IMR-90 (cell line): ENCODE data around the gene MYBPH. TPM values are rescaled to one million over a fixed set of nuclear protein-coding genes. Genes with fewer than 3 reads are reported as not detected.
A peak's percentile ranks its signal among the peaks of the same experiment; 100 is the strongest.

Source experiments
- ATAC-seq: fragments of 200-7000 bp; cut with Tn5 transposase; 2 replicates; pipeline ENCODE4 v1.9.1; 2020; ENCODE audit warnings: low read depth, mild to moderate bottlenecking, moderate library complexity
- BruUV-seq: library from RNA; stranded (reverse); fragments of 400-500 nt; replicated peaks from 2 replicates; lab custom pipeline; 2021; lab: Mats Ljungman, UMichigan
- CTCF ChIA-PET: fragments of 300-600 bp; formaldehyde crosslinking; extraction: SDS; loops from one replicate; lab custom pipeline; 2021; ENCODE audit warnings: antibody characterized with exemption; lab: Yijun Ruan, JAX
- POLR2A ChIA-PET: fragments of 300-600 bp; sonication (Branson Sonifier 250); formaldehyde crosslinking; loops from one replicate; lab custom pipeline; 2022; ENCODE audit warnings: antibody characterized with exemption; ENCODE audit not compliant: unreplicated experiment; lab: Charles Lee
- DNase-seq: peaks from one replicate; pipeline ENCODE4 v3.0.0; 2013
- H2AFZ ChIP-seq: replicated peaks from 2 replicates; pipeline ENCODE3; 2013; ENCODE audit warnings: low read length, mild to moderate bottlenecking; ENCODE audit not compliant: poor library complexity
- H2AK5ac ChIP-seq: 2 replicates; pipeline ENCODE4 v1.6.1; 2013; ENCODE audit warnings: low read depth, low read length, inconsistent platforms
- H2AK9ac ChIP-seq: replicated peaks from 2 replicates; pipeline ENCODE3; 2013; ENCODE audit warnings: mild to moderate bottlenecking, low read depth, low read length, moderate library complexity; ENCODE audit not compliant: poor library complexity
- H2BK120ac ChIP-seq: 2 replicates; pipeline ENCODE4 v1.6.1; 2013; ENCODE audit warnings: low read depth, low read length, inconsistent platforms
- H2BK15ac ChIP-seq: 3 replicates; pipeline ENCODE4 v1.6.1; 2013; ENCODE audit warnings: low read depth, low read length, inconsistent platforms
- H2BK20ac ChIP-seq: 2 replicates; pipeline ENCODE4 v1.6.1; 2013; ENCODE audit warnings: low read depth, mild to moderate bottlenecking, inconsistent platforms, low read length, moderate library complexity
- H2BK5ac ChIP-seq: 2 replicates; pipeline ENCODE4 v1.6.1; 2013; ENCODE audit warnings: mild to moderate bottlenecking, low read depth, low read length, inconsistent platforms; ENCODE audit not compliant: poor library complexity, severe bottlenecking
- H3K14ac ChIP-seq: replicated peaks from 2 replicates; pipeline ENCODE4 v1.6.1; 2013; ENCODE audit warnings: low read depth, low read length, inconsistent platforms
- H3K18ac ChIP-seq: 2 replicates; pipeline ENCODE4 v1.6.1; 2013; ENCODE audit warnings: low read depth, low read length, control low read depth
- H3K23ac ChIP-seq: 2 replicates; pipeline ENCODE4 v1.6.1; 2013; ENCODE audit warnings: low read depth, low read length, inconsistent platforms
- H3K27ac ChIP-seq: 2 replicates; pipeline ENCODE4 v1.5.1; 2013; ENCODE audit warnings: mild to moderate bottlenecking, control low read depth, low read length; ENCODE audit not compliant: insufficient read depth
- H3K27me3 ChIP-seq: 2 replicates; pipeline ENCODE4 v1.6.1; 2013; ENCODE audit warnings: low read length; ENCODE audit not compliant: control insufficient read depth, insufficient read depth
- H3K36me3 ChIP-seq: 2 replicates; pipeline ENCODE4 v1.6.1; 2013; ENCODE audit warnings: low read length, mixed read lengths; ENCODE audit not compliant: control insufficient read depth, insufficient read depth
- H3K4ac ChIP-seq: 2 replicates; pipeline ENCODE4 v1.6.1; 2013; ENCODE audit warnings: low read depth, low read length, inconsistent platforms
- H3K4me1 ChIP-seq: 2 replicates; pipeline ENCODE4 v1.6.1; 2013; ENCODE audit warnings: low read length, mixed read lengths; ENCODE audit not compliant: control insufficient read depth, insufficient read depth
- H3K4me2 ChIP-seq: 2 replicates; pipeline ENCODE4 v1.6.1; 2013; ENCODE audit warnings: low read depth, mild to moderate bottlenecking, control low read depth, low read length, moderate library complexity
- H3K4me3 ChIP-seq: 2 replicates; pipeline ENCODE4 v1.5.1; 2013; ENCODE audit warnings: low read depth, mild to moderate bottlenecking, control low read depth, low read length, moderate library complexity; ENCODE audit not compliant: insufficient read depth
- H3K56ac ChIP-seq: 2 replicates; pipeline ENCODE4 v1.6.1; 2013; ENCODE audit warnings: low read length, inconsistent platforms; ENCODE audit not compliant: insufficient read depth; ENCODE audit errors: extremely low read depth
- H3K79me1 ChIP-seq, 2 experiments: 2 replicates each; pipeline ENCODE4 v1.6.1; 2013; ENCODE audit warnings: low read length in 2 of 2, inconsistent platforms in 1 of 2, low read depth in 1 of 2
- H3K9ac ChIP-seq: 2 replicates; pipeline ENCODE4 v1.6.1; 2013; ENCODE audit warnings: low read depth, low read length, control low read depth
- H3K9me1 ChIP-seq: 2 replicates; pipeline ENCODE4 v1.6.1; 2013; ENCODE audit warnings: low read length, inconsistent platforms; ENCODE audit not compliant: insufficient read depth
- H3K9me3 ChIP-seq: 2 replicates; pipeline ENCODE4 v1.6.1; 2013; ENCODE audit warnings: low read length; ENCODE audit not compliant: control insufficient read depth, insufficient read depth
- H4K20me1 ChIP-seq: 2 replicates; pipeline ENCODE4 v1.6.1; 2013; ENCODE audit warnings: low read length, inconsistent platforms; ENCODE audit not compliant: insufficient read depth
- H4K5ac ChIP-seq: 2 replicates; pipeline ENCODE4 v1.6.1; 2013; ENCODE audit warnings: mild to moderate bottlenecking, low read depth, low read length, control low read depth
- H4K8ac ChIP-seq, 2 experiments: 2 replicates each; pipeline ENCODE4 v1.6.1; 2013; ENCODE audit warnings: low read depth in 2 of 2, low read length in 2 of 2, control low read depth in 1 of 2, inconsistent platforms in 1 of 2
- H4K91ac ChIP-seq: 2 replicates; pipeline ENCODE4 v1.6.1; 2013; ENCODE audit warnings: low read depth, low read length, inconsistent platforms; ENCODE audit not compliant: insufficient read depth
- BHLHE40 ChIP-seq: fragments of 150-350 bp; IDR thresholded peaks from 2 replicates; pipeline ENCODE4 v1.6.1; 2016; ENCODE audit warnings: mild to moderate bottlenecking, low read depth, low read length
- CTCF ChIP-seq: conservative IDR thresholded peaks from 2 replicates; pipeline ENCODE4 v1.5.1; 2012; ENCODE audit warnings: mild to moderate bottlenecking, low read depth, low read length, improper control_type of control experiment
- NFE2L2 ChIP-seq: fragments of 150-350 bp; IDR thresholded peaks from 2 replicates; pipeline ENCODE4 v1.6.1; 2016; ENCODE audit warnings: low read depth, mild to moderate bottlenecking, low read length
- POLR2A ChIP-seq: IDR thresholded peaks from 2 replicates; pipeline ENCODE4 v1.6.1; 2012; ENCODE audit warnings: mild to moderate bottlenecking, low read depth, low read length
- RAD21 ChIP-seq: IDR thresholded peaks from 2 replicates; pipeline ENCODE4 v1.6.1; 2012; ENCODE audit warnings: low read length, improper control_type of control experiment
- WGBS, 2 experiments: methylation state at CpG; one replicate each; pipeline versions ENCODE4 v1.1.5 to v1.1.7; 2013; ENCODE audit warnings: missing lambda C conversion rate in 2 of 2; ENCODE audit not compliant: insufficient read length in 1 of 2; ENCODE audit errors: extremely low coverage in 2 of 2; 5-methylcytosine and 5-hydroxymethylcytosine counted together
- dilution Hi-C: fragments of 300-500 bp; cut with HindIII; formaldehyde crosslinking; loops from one replicate; pipeline ENCODE4 v1.14.3; 2018; ENCODE audit warnings: low sequenced_read_pairs; ENCODE audit not compliant: unreplicated experiment
- in situ Hi-C: fragments of 300-500 bp; cut with MboI; formaldehyde crosslinking; loops from 3 replicates; pipeline ENCODE4 v1.14.3; 2019; ENCODE audit warnings: low sequenced_read_pairs, inconsistent platforms, mixed read lengths
- intact Hi-C: fragments of 100-400 bp; cut with micrococcal nuclease; formaldehyde crosslinking; loops from 2 replicates; pipeline ENCODE4 v1.10.0; 2022
- polyA plus RNA-seq, 3 experiments: library from polyadenylated mRNA; depleted of rRNA; stranded (reverse); fragments of >200 nt; gene quantifications; 2 replicates each; pipeline ENCODE4 v1.2.3, GENCODE V29; 2012; ENCODE audit warnings: low replicate concordance in 1 of 3
- total RNA-seq: library from RNA; depleted of rRNA; stranded (reverse); fragments of >200 nt; gene quantifications from 2 replicates; pipeline ENCODE4 v1.2.3, GENCODE V29; 2012
- TF ChIP-seq, protein P1 (sequence below): fragments of 150-350 bp; IDR thresholded peaks from 2 replicates; pipeline ENCODE4 v1.6.1; 2017; ENCODE audit warnings: mild to moderate bottlenecking, antibody characterized with exemption, low read length, low read depth

MYBPH gene
- total and polyA plus RNA-seq, 2 of the 4 experiments (the other 2 are of a cell fraction): not detected

GRCh38 chr1:203188686-203189232 is 13.1 kb upstream of the MYBPH start:
- H3K79me1 ChIP-seq: no peaks in the 10 kb centered on the region
- no peak overlapping the region for H3K4me3 ChIP-seq
- H2BK120ac ChIP-seq: no peak overlapping the region
- ATAC-seq (no peak), DNase-seq (no peak)
- dilution Hi-C loops (no loop called here), in situ Hi-C loops (no loop called here), intact Hi-C loops (no loop called here)
- no peaks in the 10 kb centered on the region for H3K36me3 ChIP-seq
- no peak overlapping the region for H2AK5ac ChIP-seq
- TF ChIP-seq BHLHE40 (no peak), POLR2A (no peak), CTCF (no peak), NFE2L2 (no peak), RAD21 (no peak)
- TF ChIP-seq, protein P1, sequence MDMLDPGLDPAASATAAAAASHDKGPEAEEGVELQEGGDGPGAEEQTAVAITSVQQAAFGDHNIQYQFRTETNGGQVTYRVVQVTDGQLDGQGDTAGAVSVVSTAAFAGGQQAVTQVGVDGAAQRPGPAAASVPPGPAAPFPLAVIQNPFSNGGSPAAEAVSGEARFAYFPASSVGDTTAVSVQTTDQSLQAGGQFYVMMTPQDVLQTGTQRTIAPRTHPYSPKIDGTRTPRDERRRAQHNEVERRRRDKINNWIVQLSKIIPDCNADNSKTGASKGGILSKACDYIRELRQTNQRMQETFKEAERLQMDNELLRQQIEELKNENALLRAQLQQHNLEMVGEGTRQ: no peak
- H3K23ac ChIP-seq: 0 out of 2 replicates have a peak overlapping the region, but pooled peaks have one; percentile 8
- H3K4me1 ChIP-seq: peaks cover 3% of the 10 kb centered on the region; the same call in 1 of the 2 replicates
- WGBS, 2 experiments: no CpG with 5 or more reads among the region's 4 CpGs
- H2BK15ac ChIP-seq: no peak overlapping the region
- no peak overlapping the region for H3K27ac ChIP-seq
- no peak overlapping the region for H2BK5ac ChIP-seq
- H2BK20ac ChIP-seq: no peak overlapping the region
- H4K20me1 ChIP-seq: no peaks in the 10 kb centered on the region
- no peak overlapping the region for H4K91ac ChIP-seq
- BruUV-seq: no TSS peak
- H3K4me2 ChIP-seq: no peak overlapping the region
- ChIA-PET POLR2A (no interaction called here), CTCF (no interaction called here)
- H4K5ac ChIP-seq: no peak overlapping the region
- H2AFZ ChIP-seq: no peak overlapping the region
- no peak overlapping the region for H4K8ac ChIP-seq
- no peaks in the 10 kb centered on the region for H3K9me3 ChIP-seq
- H3K56ac ChIP-seq: no peak overlapping the region
- no peak overlapping the region for H3K18ac ChIP-seq
- H3K27me3 ChIP-seq: peaks cover 20% of the 10 kb centered on the region
- H3K14ac ChIP-seq: no peak overlapping the region
- H3K9ac ChIP-seq: no peak overlapping the region
- no peaks in the 10 kb centered on the region for H3K9me1 ChIP-seq
- no peak overlapping the region for H3K4ac ChIP-seq
- H2AK9ac ChIP-seq: no peak overlapping the region
